ENCODE data around the gene KIF15.

DNA sequence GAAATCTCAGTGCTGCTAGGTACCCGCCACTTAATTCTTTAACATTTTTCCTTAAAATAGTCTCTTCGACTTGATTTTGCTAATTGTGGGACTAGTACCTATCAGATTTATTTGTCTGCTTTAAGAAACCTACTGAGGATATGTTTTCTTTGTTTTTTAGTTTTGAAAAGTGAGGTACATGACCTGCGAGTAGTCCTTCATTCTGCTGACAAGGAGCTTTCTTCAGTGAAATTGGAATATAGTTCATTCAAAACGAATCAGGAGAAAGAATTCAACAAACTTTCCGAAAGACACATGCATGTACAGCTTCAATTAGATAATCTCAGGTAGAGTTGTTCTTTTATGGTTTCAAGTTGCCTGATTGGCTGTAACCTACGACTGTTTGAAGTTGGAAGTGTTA, 53.2 kb downstream of the KIF15 start:
- TF ChIP-seq POLR2A (IDR thresholded peaks at IDR 0.05) (no peak), CTCF (IDR thresholded peaks at IDR 0.05) (no peak)

Measured in thyroid gland (tissue), 4 donors.